ENCODE results near the gene PTPRE.

PTPRE gene

GRCh38 chr10:128046156-128046952 is 139.5 kb downstream of the PTPRE start:
- DNase-seq (ENCODE audit: low spot score): no peak

GRCh38 chr10:128046953-128047290 is 140.0 kb downstream of the PTPRE start:
- no peak for DNase-seq (ENCODE audit: low spot score)

- DNase-seq (ENCODE audit: low spot score): peak; percentile 87
These were observed 140.4 kb downstream of the PTPRE start for GRCh38 chr10:128047351-128047750.

GRCh38 chr10:128047991-128048818 is 141.3 kb downstream of the PTPRE start:
- DNase-seq (ENCODE audit: low spot score): peak; percentile 53

- no peak for DNase-seq (ENCODE audit: low spot score)
These were observed 141.9 kb downstream of the PTPRE start for GRCh38 chr10:128048819-128049210.

DNA sequence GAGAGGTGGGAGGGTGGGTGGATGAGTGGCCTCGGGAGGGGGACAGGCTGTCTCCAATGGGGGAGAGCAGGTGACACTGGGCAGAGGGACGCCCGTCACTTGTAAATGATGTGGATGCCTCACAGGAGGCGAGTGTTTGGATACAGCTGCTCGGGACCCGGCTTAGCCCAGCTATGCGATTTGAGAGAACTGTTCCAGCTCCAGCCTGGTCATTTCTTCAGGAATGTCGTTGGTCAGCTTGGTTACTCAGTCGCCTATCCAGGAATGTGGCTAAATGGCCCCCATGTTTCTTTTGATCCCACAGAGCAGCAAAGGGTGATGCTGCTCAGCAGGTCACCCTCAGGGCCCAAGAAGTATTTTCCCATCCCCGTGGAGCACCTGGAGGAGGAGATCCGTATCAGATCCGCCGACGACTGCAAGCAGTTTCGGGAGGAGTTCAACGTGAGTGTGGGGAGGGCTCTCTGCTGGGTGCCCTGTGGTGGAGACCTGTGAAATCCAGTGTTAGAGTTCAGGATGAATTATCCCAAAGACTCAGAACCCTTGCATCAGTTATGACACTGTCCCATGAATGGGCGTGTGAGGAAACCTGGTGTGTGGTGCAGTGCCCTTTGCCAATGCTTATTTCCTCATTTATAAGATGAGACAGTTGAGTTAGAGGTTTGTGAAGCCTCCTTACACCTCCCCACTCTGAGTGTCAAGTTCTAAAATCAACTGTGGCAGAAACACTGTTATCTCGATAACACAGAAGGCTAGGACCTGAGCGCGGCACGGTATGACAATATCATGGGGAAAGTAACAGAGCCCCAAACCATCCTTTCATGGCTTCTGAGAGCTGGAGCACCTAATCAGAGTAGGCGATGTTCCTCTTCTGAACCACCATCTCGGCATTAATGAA is 142.6 kb downstream of the PTPRE start:
- no peak for DNase-seq (ENCODE audit: low spot score)

DNA sequence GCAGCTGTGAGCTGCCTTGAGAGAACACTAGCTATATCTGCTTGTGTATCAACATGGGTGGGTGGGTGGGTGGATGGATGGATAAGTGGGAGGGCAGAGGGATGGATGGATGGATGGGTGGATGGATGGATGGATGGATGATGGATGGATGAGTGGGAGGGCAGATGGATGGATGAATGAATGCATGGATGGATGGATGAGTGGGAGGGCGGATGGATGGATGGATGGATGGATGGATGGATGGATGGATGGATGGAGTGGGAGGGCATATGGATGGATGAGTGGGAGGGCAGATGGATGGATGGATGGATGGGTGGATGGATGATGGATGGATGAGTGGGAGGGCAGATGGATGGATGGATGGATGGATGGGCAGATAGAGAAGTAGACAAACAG is 143.2 kb downstream of the PTPRE start:
- DNase-seq (ENCODE audit: low spot score): no peak

- no peak for DNase-seq (ENCODE audit: low spot score)
These were observed 144.0 kb downstream of the PTPRE start for GRCh38 chr10:128050936-128051335.

DNA sequence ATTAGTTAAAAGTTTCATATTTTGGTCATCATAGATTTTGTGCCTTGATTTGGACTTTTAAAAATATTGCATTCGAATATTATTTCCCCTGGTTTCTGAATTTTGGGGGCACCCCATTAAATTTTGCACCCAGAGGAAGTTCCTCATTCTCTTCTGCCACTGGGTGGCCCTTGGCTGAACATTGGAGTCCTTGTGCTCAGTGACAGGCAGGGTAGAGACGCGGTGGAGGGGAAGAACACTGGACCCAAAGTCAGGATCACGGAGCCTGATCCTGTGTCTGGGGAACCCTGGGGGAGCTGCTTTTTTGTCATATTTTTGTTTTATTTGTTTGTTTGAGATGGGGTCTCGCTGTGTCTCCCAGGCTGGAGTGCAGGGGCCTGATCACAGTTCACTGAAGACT is 144.6 kb downstream of the PTPRE start:
- DNase-seq (ENCODE audit: low spot score): no peak

- no peak for DNase-seq (ENCODE audit: low spot score)
These were observed 145.8 kb downstream of the PTPRE start for GRCh38 chr10:128052696-128053095.

DNA sequence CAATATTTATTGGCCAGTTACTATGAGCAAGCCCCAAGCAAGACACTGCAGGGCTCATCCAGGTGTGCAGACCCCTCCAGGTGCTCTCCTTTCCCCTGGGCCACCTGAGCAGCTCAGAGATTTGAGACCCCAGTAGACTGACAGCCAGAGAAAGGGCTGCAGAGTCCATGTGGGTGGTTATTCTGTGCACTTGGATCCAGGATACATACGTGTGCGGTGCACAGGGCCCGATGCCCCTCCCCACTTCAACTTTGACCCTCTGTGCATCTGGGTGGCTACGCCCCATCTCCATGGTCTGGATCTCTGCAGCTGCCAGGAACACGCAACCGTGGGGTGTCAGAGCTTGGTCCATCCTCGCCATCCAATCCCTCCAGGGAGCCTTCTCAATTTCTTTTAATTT is 146.5 kb downstream of the PTPRE start:
- no peak for DNase-seq (ENCODE audit: low spot score)

DNA sequence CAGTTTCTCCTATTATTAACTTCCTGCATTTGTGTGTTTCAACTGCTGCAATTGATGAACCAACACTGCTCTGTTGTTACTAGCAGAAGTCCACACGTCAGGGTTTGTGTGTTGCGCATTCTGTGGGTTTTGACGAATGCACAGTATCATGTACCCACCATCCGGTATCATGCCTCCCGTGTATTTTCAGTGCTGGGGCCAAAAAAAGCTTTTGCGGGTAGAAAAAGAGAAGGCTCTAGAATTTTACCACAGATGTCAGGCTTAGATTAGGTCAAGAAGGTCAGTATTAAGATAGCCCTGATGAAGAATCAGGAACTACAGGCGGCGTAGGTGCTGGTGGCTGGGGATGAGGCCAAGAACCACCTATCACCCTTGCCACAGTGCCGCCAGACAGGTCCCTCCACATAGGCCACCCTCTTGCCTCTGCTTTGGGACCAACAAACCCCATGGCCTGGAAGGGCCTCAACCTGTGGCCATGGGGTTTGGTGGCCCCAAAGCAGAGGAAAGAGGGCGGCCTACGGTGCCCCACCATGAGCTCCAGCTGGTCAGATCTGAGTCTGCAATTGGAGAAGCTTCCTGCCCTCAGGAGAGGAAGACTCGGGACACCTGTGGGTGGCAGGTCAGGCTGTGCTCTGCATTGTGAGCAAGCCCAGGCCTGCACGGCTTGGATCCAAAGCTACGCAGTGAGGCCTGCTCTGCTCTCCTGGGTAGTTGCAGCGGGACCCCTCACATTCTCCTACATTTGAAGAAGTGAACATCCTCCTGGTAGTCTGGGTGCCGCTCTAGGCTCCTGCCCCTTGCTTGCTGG is 147.5 kb downstream of the PTPRE start:
- DNase-seq (ENCODE audit: low spot score): no peak

DNA sequence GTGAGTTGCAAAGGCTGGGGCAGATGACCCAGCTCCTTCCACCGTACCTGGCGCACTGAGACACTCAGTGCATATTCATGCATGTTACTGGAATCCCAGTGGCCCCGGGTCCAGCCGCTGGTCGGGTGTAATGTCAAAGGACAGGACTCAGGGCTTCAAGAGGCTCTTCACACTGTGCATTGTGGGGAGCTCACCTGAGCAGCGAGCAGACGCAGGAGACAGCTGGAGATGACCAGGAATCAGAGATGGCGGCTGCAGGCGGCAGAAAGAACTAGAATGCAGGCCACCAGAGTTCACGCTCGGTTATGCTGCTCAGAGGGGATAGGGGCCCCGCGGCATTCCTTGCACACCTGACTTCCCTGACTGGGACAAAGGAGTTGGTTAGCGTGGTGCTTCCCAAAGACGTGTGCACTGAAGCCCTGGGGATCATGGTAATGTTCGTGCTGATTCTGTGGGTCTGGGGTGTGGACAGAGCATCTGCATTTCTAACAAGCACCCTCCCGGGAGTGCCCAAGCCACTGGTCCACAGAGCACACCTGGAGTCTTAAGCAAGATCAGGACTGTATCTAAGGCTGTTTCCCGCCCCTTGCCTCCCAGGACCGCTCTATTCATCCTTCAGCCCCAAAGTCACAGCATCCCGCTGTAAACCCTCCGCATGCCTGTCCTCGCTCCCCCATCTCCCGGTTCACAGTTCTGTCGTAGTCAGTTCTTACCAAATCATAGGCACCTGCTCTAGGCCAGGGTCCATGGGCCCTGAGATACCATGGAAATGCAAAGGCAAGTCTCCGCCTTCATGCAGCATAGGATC is 148.4 kb downstream of the PTPRE start:
- no peak for DNase-seq (ENCODE audit: low spot score)

GRCh38 chr10:128056303-128057050 is 149.6 kb downstream of the PTPRE start:
- DNase-seq (ENCODE audit: low spot score): no peak

DNA sequence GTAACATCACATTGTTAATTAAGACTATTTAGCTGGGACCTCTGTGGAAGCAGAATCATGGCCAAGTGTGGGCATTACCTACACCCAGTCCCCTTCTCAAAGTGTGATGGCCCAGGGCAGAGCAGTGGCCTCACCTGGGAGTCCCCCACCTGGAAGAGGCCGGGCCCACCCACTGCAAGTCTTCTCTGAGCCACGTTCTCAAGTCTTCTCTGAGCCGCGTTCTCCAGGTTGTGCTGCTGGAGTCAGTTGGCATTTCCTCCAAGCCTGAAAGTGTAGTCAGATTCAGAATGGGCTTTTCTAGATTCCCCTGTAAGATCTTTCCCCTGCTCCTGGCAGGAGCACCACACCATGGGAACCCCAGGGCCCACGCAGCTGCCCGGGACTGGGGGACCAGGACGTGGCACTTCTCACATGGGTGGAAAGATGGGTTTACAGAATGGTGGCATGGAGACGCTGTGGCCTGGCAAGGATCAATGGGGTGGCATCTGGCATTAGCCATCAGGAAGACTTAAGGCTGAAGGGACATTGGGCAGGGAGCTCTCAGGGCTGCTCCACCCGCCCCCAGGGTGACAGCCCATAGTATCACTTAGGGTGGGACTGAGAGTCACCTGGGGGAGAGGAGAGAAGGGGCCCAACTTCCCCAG is 151.3 kb downstream of the PTPRE start:
- no peak for DNase-seq (ENCODE audit: low spot score)

- DNase-seq (ENCODE audit: low spot score): no peak
These were observed 151.8 kb downstream of the PTPRE start for GRCh38 chr10:128058750-128059134.

- DNase-seq (ENCODE audit: low spot score): peak; percentile 26
These were observed 152.5 kb downstream of the PTPRE start for GRCh38 chr10:128059266-128059981.

- DNase-seq (ENCODE audit: low spot score): no peak
These were observed 153.0 kb downstream of the PTPRE start for GRCh38 chr10:128059982-128060293.
